Dermis microvascular lymphatic vessel endothelial cell (primary cell): ENCODE data around the gene ATP4A. TPM values are rescaled to one million over a fixed set of nuclear protein-coding genes. Genes with fewer than 3 reads are reported as not detected.
A peak's percentile ranks its signal among the peaks of the same experiment; 100 is the strongest.

Experiments
- DNase-seq, 2 donors: peaks; one replicate each; pipeline versions ENCODE4 v3.0.0 to v3.0.0-alpha.2; 2010; ENCODE audit warnings: low read depth in 2 of 2
- total RNA-seq: library from RNA; depleted of rRNA; stranded (reverse); fragments of >200 nt; gene quantifications from 2 replicates; pipeline ENCODE4 v1.2.1, GENCODE V29; 2014

The ATP4A gene
- total RNA-seq, 1 donor from 2014 or later, result not detected

GRCh38 chr19:35549879-35550523 is 13.5 kb downstream of the ATP4A start:
- DNase-seq, result no peak

- peak; percentile 36 to 76 for DNase-seq
These were observed 14.2 kb downstream of the ATP4A start for GRCh38 chr19:35549174-35549788.

- no peak for DNase-seq
These were observed 16.9 kb downstream of the ATP4A start for GRCh38 chr19:35546532-35546931.

GRCh38 chr19:35545855-35546381 is 17.5 kb downstream of the ATP4A start:
- peak in 1 of 2 donors; percentile 50 for DNase-seq

GRCh38 chr19:35545001-35545854 is 18.2 kb downstream of the ATP4A start, which contains the start of gene TMEM147:
TSS of gene TMEM147 (plus strand) at chr19:35545626. CDS start at chr19:35545740, 114 bp downstream.
- peak; percentile 63 to 90 for DNase-seq

GRCh38 chr19:35544110-35544802 is 19.2 kb downstream of the ATP4A start:
- no peak for DNase-seq

- DNase-seq, result no peak
These were observed 20.0 kb downstream of the ATP4A start for GRCh38 chr19:35543280-35544109.

- DNase-seq, result no peak
These were observed 21.2 kb downstream of the ATP4A start for GRCh38 chr19:35542209-35542608.

GRCh38 chr19:35540356-35540927 is 23.0 kb downstream of the ATP4A start:
- no peak for DNase-seq

GRCh38 chr19:35539850-35540249 is 23.6 kb downstream of the ATP4A start:
- DNase-seq, result no peak

GRCh38 chr19:35539314-35539713 is 24.1 kb downstream of the ATP4A start:
- DNase-seq, result no peak

GRCh38 chr19:35534803-35535480 is 28.5 kb downstream of the ATP4A start:
- DNase-seq, result no peak

GRCh38 chr19:35533822-35534392 is 29.6 kb downstream of the ATP4A start:
- DNase-seq, result no peak

GRCh38 chr19:35533201-35533821 is 30.1 kb downstream of the ATP4A start, which contains the start of gene GAPDHS:
TSS of gene GAPDHS (plus strand) at chr19:35533456. CDS start at chr19:35533528, 72 bp downstream.
- DNase-seq, result no peak

GRCh38 chr19:35531291-35531690 is 32.2 kb downstream of the ATP4A start:
- no peak for DNase-seq

GRCh38 chr19:35529241-35530218 is 33.9 kb downstream of the ATP4A start:
- no peak for DNase-seq
